ENCODE data around the gene C6orf15.

The C6orf15 gene

GRCh38 chr6:31103136-31103535 is 9.2 kb downstream of the C6orf15 start:
- H3K4me3 ChIP-seq (ENCODE audit: low read depth, low read length), result no peak overlapping the region
- TF ChIP-seq CTCF (IDR thresholded peaks at IDR 0.05; ENCODE audit: low read depth, low read length), result no peak

GRCh38 chr6:31098449-31098938 is 13.9 kb downstream of the C6orf15 start:
- H3K4me3 ChIP-seq (ENCODE audit: low read depth, low read length), result no peak overlapping the region
- TF ChIP-seq CTCF (IDR thresholded peaks at IDR 0.05; ENCODE audit: low read depth, low read length), result no peak

GRCh38 chr6:31096656-31097055 is 15.7 kb downstream of the C6orf15 start:
- no peak for TF ChIP-seq CTCF (IDR thresholded peaks at IDR 0.05; ENCODE audit: low read depth, low read length)
- H3K4me3 ChIP-seq (ENCODE audit: low read depth, low read length), result no peak overlapping the region

DNA sequence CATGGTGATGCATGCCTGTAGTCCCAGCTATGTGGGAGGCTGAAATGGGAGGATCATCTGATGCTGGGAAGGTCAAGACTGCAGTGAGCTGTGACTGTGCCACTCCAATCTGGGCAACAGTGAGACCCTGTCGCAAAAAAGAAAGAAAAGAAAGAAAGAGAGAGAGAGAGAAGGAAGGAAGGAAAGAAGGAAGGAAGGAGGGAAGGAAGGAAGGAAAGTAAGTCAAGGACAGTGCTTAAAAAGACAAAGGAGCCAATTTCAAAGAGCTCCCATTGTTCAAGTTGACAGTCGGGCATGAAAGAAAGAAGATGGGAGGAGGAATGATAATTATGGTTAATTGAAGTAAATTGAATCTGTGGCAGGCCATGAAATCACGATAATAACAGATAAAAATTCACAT is 16.2 kb downstream of the C6orf15 start:
- no peak for TF ChIP-seq CTCF (IDR thresholded peaks at IDR 0.05; ENCODE audit: low read depth, low read length)
- H3K4me3 ChIP-seq (ENCODE audit: low read depth, low read length), result no peak overlapping the region

GRCh38 chr6:31094389-31094881 is 17.9 kb downstream of the C6orf15 start:
- H3K4me3 ChIP-seq (ENCODE audit: low read depth, low read length), result no peak overlapping the region
- TF ChIP-seq CTCF (IDR thresholded peaks at IDR 0.05; ENCODE audit: low read depth, low read length), result no peak

GRCh38 chr6:31092769-31093505 is 19.4 kb downstream of the C6orf15 start:
- TF ChIP-seq CTCF (IDR thresholded peaks at IDR 0.05; ENCODE audit: low read depth, low read length), result no peak
- no peak overlapping the region for H3K4me3 ChIP-seq (ENCODE audit: low read depth, low read length)

DNA sequence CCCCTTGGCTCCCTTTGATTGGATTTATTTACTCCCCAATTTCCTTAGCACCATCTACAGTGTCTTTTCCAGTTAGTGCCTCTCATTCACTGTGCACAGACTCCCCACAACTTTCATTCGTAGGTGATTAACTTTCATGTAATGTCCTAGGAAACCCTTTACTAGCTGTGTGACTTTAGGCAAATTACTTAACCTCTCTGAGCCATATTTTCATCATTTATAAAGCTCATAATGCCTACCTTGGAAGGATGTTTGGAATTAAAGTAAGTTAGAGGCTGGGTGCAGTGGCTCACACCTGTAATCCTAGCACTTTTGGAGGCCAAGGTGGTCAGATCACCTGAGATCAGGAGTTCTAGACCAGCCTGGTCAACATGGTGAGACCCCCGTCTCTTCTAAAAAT is 20.1 kb downstream of the C6orf15 start:
- TF ChIP-seq CTCF (IDR thresholded peaks at IDR 0.05; ENCODE audit: low read depth, low read length), result no peak
- H3K4me3 ChIP-seq (ENCODE audit: low read depth, low read length), result no peak overlapping the region
